HEK293T (cell line): ENCODE measurements around the gene AGBL4.

ENCODE experiments used
- CTCF ChIA-PET: fragments of 350-600 bp; formaldehyde crosslinking; extraction: SDS; loops from one replicate; lab custom pipeline; 2021; ENCODE audit warnings: antibody characterized with exemption, inconsistent platforms; lab: Yijun Ruan, JAX
- POLR2A ChIA-PET: fragments of 350-600 bp; formaldehyde crosslinking; extraction: SDS; loops from one replicate; lab custom pipeline; 2020; ENCODE audit warnings: antibody characterized with exemption, inconsistent platforms; lab: Yijun Ruan, JAX
- DNase-seq: peaks from one replicate; pipeline ENCODE4 v3.0.0; 2012; ENCODE audit warnings: mixed read lengths; ENCODE audit errors: extremely low spot score
- ARNT ChIP-seq: fragments of 450-650 bp; IDR thresholded peaks from 2 replicates; pipeline ENCODE4 v1.6.1; 2017; ENCODE audit warnings: mild to moderate bottlenecking
- BHLHE40 ChIP-seq: fragments of 450-650 bp; IDR thresholded peaks from 2 replicates; pipeline ENCODE4 v1.6.1; 2016; ENCODE audit warnings: mild to moderate bottlenecking, moderate library complexity, borderline replicate concordance
- CTBP1 ChIP-seq: fragments of 450-650 bp; IDR thresholded peaks from 2 replicates; pipeline ENCODE4 v1.6.1; 2016; ENCODE audit warnings: borderline replicate concordance
- ELF4 ChIP-seq: fragments of 450-650 bp; IDR thresholded peaks from 2 replicates; pipeline ENCODE4 v1.6.1; 2017; ENCODE audit warnings: antibody characterized with exemption
- FOXA1 ChIP-seq: fragments of 450-650 bp; IDR thresholded peaks from 2 replicates; pipeline ENCODE4 v1.6.1; 2016; ENCODE audit warnings: mild to moderate bottlenecking
- FOXK2 ChIP-seq: fragments of 450-650 bp; IDR thresholded peaks from 2 replicates; pipeline ENCODE4 v1.6.1; 2016; ENCODE audit warnings: mild to moderate bottlenecking
- FOXM1 ChIP-seq: fragments of 450-650 bp; IDR thresholded peaks from 2 replicates; pipeline ENCODE4 v1.6.1; 2017; ENCODE audit warnings: mild to moderate bottlenecking, borderline replicate concordance
- HDGF ChIP-seq: fragments of 450-650 bp; IDR thresholded peaks from 2 replicates; pipeline ENCODE4 v1.6.1; 2017; ENCODE audit warnings: antibody characterized with exemption, borderline replicate concordance
- L3MBTL2 ChIP-seq: fragments of 450-650 bp; conservative IDR thresholded peaks from 2 replicates; pipeline ENCODE4 v1.6.1; 2016; ENCODE audit warnings: mild to moderate bottlenecking
- LEF1 ChIP-seq: fragments of 450-650 bp; IDR thresholded peaks from 2 replicates; pipeline ENCODE4 v1.6.1; 2017; ENCODE audit warnings: mild to moderate bottlenecking, borderline replicate concordance
- NFRKB ChIP-seq: fragments of 450-650 bp; IDR thresholded peaks from 2 replicates; pipeline ENCODE4 v1.6.1; 2016; ENCODE audit warnings: mild to moderate bottlenecking, moderate library complexity
- PKNOX1 ChIP-seq: fragments of 450-650 bp; IDR thresholded peaks from 2 replicates; pipeline ENCODE4 v1.6.1; 2016
- SP1 ChIP-seq: fragments of 450-650 bp; IDR thresholded peaks from 2 replicates; pipeline ENCODE4 v1.6.1; 2017
- SUZ12 ChIP-seq: fragments of 450-650 bp; IDR thresholded peaks from 2 replicates; pipeline ENCODE4 v1.6.1; 2016; ENCODE audit warnings: mild to moderate bottlenecking
- TARDBP ChIP-seq: fragments of 450-650 bp; IDR thresholded peaks from 2 replicates; pipeline ENCODE4 v1.6.1; 2016
- ZNF384 ChIP-seq: fragments of 450-650 bp; IDR thresholded peaks from 2 replicates; pipeline ENCODE4 v1.6.1; 2016

Gene AGBL4

GRCh38 chr1:48903291-48903690 lies 1120.5 kb downstream of the AGBL4 start:
- CTCF ChIA-PET: no interaction called here
- no peak for TF ChIP-seq SUZ12
- no peak for TF ChIP-seq FOXM1
- TF ChIP-seq TARDBP: no peak
- no peak for TF ChIP-seq ARNT
- TF ChIP-seq FOXA1: no peak
- no peak for TF ChIP-seq LEF1
- no peak for TF ChIP-seq BHLHE40
- no peak for TF ChIP-seq PKNOX1
- no peak for TF ChIP-seq SP1
- TF ChIP-seq L3MBTL2: no peak
- no peak for TF ChIP-seq FOXK2
- no peak for TF ChIP-seq HDGF
- no peak for TF ChIP-seq ZNF384
- TF ChIP-seq NFRKB: no peak
- no peak for TF ChIP-seq ELF4
- TF ChIP-seq CTBP1: no peak
- POLR2A ChIA-PET: no interaction called here
- no peak for DNase-seq

DNA sequence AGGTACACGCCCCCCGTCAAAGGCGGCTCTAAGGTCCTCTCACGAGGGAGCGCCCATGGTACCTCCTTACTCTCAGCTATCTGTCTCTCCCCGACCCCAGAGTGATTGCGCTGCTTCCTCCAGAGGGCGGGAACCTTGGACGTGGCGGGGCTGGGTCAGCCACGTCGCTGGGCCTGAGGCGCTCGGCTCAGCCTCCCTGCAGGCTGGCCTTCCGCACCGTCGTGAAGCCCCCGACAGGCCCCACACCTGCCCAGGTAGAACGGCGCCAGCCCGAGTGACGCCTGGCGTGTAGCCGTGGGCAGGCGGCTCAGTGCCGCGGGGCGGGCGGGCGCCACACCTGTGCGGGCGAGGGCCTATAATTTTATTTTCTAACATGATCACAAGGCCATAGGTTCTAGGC lies 1124.9 kb downstream of the AGBL4 start:
- ChIA-PET CTCF (no interaction called here), POLR2A (no interaction called here)
- no peak for DNase-seq
- TF ChIP-seq ARNT (no peak), FOXA1 (no peak), BHLHE40 (no peak), TARDBP (no peak), CTBP1 (no peak), SP1 (no peak), SUZ12 (no peak), L3MBTL2 (no peak)

DNA sequence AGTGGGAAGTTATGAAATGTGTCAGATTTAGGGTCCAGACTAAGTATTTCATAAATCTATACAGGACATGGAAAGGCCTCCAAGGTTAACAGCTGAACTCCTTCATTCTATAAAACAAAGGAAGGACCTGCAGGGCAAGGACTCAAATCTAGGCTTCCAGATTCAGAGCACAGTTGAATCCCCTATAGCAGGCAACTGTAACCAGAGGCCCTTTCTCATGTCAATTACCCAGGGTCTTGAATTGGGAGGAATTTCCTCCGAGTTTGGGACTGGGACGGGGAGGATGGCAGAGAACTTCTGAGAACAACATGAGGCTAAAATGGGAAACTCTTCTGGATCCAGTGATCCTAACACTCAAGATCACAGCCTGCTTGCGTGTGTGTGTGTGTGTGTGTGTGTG lies 1134.1 kb downstream of the AGBL4 start:
- no peak for DNase-seq
- POLR2A ChIA-PET: no interaction called here
- CTCF ChIA-PET: no interaction called here
- no peak for TF ChIP-seq FOXK2
- no peak for TF ChIP-seq ZNF384
- TF ChIP-seq NFRKB: no peak
- TF ChIP-seq FOXM1: no peak
- TF ChIP-seq L3MBTL2: no peak
- no peak for TF ChIP-seq BHLHE40
- TF ChIP-seq SP1: no peak
- no peak for TF ChIP-seq PKNOX1
- no peak for TF ChIP-seq TARDBP
- TF ChIP-seq LEF1: no peak
- no peak for TF ChIP-seq FOXA1
- no peak for TF ChIP-seq ARNT
- no peak for TF ChIP-seq ELF4
- no peak for TF ChIP-seq HDGF
- no peak for TF ChIP-seq CTBP1

DNA sequence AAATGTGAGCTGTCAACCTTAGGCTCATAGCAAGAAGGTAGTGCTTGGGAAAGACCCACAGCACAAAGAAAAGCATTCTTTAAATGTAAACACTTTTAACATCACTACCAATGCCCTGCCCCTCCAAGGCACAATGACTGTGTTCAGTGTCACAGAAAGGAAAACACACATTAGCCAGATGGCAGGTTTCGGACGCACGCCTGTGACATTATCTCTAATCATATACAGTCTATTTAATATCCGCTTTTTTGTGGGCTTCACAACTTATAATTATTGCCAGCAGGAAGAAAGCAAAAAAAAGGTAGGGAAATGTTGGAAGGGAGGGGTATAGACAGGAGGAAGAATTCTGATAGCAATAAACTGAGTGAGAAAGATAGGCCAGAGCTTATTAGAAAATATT lies 1134.7 kb downstream of the AGBL4 start:
- no peak for DNase-seq
- TF ChIP-seq HDGF (no peak), TARDBP (no peak), ZNF384 (no peak), SP1 (no peak), SUZ12 (no peak), L3MBTL2 (no peak), FOXA1 (no peak), PKNOX1 (no peak), BHLHE40 (no peak), ELF4 (no peak), ARNT (no peak), FOXM1 (no peak), LEF1 (no peak)
- ChIA-PET POLR2A (no interaction called here), CTCF (no interaction called here)

DNA sequence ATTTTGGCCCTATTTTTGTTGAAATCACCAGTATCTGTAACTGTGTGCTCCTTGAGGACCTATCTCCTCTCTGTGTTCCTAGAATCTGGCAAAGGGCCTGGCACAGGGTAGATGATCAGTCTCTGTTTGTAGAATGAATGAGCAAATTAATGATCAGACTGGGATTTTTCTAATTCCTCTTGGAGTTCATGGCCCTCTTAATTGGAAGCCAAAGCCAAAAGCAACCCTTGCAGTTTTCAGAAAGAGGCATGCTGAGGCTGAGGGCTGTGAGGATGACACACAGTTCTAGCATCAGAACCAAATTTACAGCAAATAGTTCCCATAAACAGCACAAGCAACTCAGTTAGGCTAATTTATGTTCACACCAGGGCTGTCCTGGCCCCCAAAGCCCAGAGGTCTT lies 1136.0 kb downstream of the AGBL4 start:
- no peak for DNase-seq
- POLR2A ChIA-PET: no interaction called here
- CTCF ChIA-PET: no interaction called here
- TF ChIP-seq SUZ12 (no peak), FOXA1 (no peak), TARDBP (no peak), BHLHE40 (no peak), FOXK2 (no peak), ELF4 (no peak), HDGF (no peak), PKNOX1 (no peak), CTBP1 (no peak)

- DNase-seq: no peak
- ChIA-PET CTCF (no interaction called here), POLR2A (no interaction called here)
- TF ChIP-seq ELF4 (no peak), SUZ12 (no peak), TARDBP (no peak), FOXA1 (no peak), ZNF384 (no peak), PKNOX1 (no peak), FOXM1 (no peak), CTBP1 (no peak)
Observed at GRCh38 chr1:48882020-48882419, 1141.7 kb downstream of the AGBL4 start.
